ENCODE results near the gene PSMA6.
A peak's percentile ranks its signal among the peaks of the same experiment; 100 is the strongest.
"Not testable (repeated sequence)": the region's sequence is repeated elsewhere in the genome, so short reads cannot be mapped to it uniquely, and the experiment has no call there.

PSMA6 gene

GRCh38 chr14:35285168-35286002 lies 6.8 kb upstream of the PSMA6 start:
- DNase-seq = peak; percentile 79 to 95 (median 92)

GRCh38 chr14:35286003-35286600 lies 6.1 kb upstream of the PSMA6 start:
- peak in 1 of 3 donors; percentile 29 for DNase-seq

- peak; percentile 35 to 60 (median 50) for DNase-seq
Measured at GRCh38 chr14:35286707-35287106, 5.5 kb upstream of the PSMA6 start.

GRCh38 chr14:35287431-35288013 lies 4.7 kb upstream of the PSMA6 start:
- DNase-seq = peak; percentile 88 to 93 (median 91)

- no peak for DNase-seq
Measured at GRCh38 chr14:35289623-35290022, 2.6 kb upstream of the PSMA6 start.

- no peak for DNase-seq
Measured at GRCh38 chr14:35292770-35293561, 784 bp downstream of the PSMA6 start.

- DNase-seq = no peak
Measured at GRCh38 chr14:35295845-35296161, 3.6 kb downstream of the PSMA6 start.

- DNase-seq = peak; percentile 56 to 86 (median 80)
Measured at GRCh38 chr14:35296545-35296944, 4.4 kb downstream of the PSMA6 start.

- peak; percentile 29 to 64 (median 48) for DNase-seq
Measured at GRCh38 chr14:35297706-35298105, 5.5 kb downstream of the PSMA6 start.

- DNase-seq = peak; percentile 47 to 91 (median 90)
Measured at GRCh38 chr14:35298351-35298750, 6.2 kb downstream of the PSMA6 start.

GRCh38 chr14:35299708-35300107 lies 7.5 kb downstream of the PSMA6 start:
- DNase-seq = no peak

- no peak for DNase-seq
Measured at GRCh38 chr14:35300228-35300627, 8.0 kb downstream of the PSMA6 start.

- DNase-seq = not testable (repeated sequence)
Measured at GRCh38 chr14:35301334-35301733, 9.2 kb downstream of the PSMA6 start.

- no peak for DNase-seq
Measured at GRCh38 chr14:35301735-35302528, 9.8 kb downstream of the PSMA6 start.

GRCh38 chr14:35303149-35303935 lies 11.2 kb downstream of the PSMA6 start:
- DNase-seq = no peak

GRCh38 chr14:35304812-35305462 lies 12.8 kb downstream of the PSMA6 start:
- DNase-seq = no peak

- no peak for DNase-seq
Measured at GRCh38 chr14:35305633-35306032, 13.5 kb downstream of the PSMA6 start.

- no peak for DNase-seq
Measured at GRCh38 chr14:35306114-35306513, 13.9 kb downstream of the PSMA6 start.

- no peak for DNase-seq
Measured at GRCh38 chr14:35317820-35318219, 25.6 kb downstream of the PSMA6 start.

- no peak for DNase-seq
Measured at GRCh38 chr14:35319509-35319908, 27.3 kb downstream of the PSMA6 start.

- DNase-seq = no peak
Measured at GRCh38 chr14:35320472-35320871, 28.3 kb downstream of the PSMA6 start.
